HEK293 (cell line): ENCODE results near the gene SH3BP2.

Source experiments
- RBAK ChIP-seq: fragments of 450-650 bp; formaldehyde crosslinking; IDR thresholded peaks from 2 replicates; pipeline ENCODE4 v1.5.1; 2016; ENCODE audit warnings: missing biosample characterization, missing genetic modification characterization
- ZBTB7A ChIP-seq: fragments of 450-650 bp; formaldehyde crosslinking; IDR thresholded peaks from 2 replicates; pipeline ENCODE4 v1.5.1; 2016; ENCODE audit warnings: low read depth, missing biosample characterization, missing genetic modification characterization
- ZNF626 ChIP-seq: fragments of 450-650 bp; sonication (Bioruptor Pico); formaldehyde crosslinking; IDR thresholded peaks from 2 replicates; pipeline ENCODE4 v1.5.1; 2018; ENCODE audit warnings: missing biosample characterization, missing genetic modification characterization, inconsistent platforms
- TF ChIP-seq, protein P1 (sequence below): fragments of 450-650 bp; formaldehyde crosslinking; IDR thresholded peaks from 2 replicates; pipeline ENCODE4 v1.5.1; 2016; ENCODE audit warnings: missing biosample characterization, missing genetic modification characterization
- TF ChIP-seq, protein P2 (sequence below): fragments of 450-650 bp; formaldehyde crosslinking; IDR thresholded peaks from 2 replicates; pipeline ENCODE4 v1.5.0; 2017; ENCODE audit warnings: missing biosample characterization, missing genetic modification characterization, borderline replicate concordance

DNA sequence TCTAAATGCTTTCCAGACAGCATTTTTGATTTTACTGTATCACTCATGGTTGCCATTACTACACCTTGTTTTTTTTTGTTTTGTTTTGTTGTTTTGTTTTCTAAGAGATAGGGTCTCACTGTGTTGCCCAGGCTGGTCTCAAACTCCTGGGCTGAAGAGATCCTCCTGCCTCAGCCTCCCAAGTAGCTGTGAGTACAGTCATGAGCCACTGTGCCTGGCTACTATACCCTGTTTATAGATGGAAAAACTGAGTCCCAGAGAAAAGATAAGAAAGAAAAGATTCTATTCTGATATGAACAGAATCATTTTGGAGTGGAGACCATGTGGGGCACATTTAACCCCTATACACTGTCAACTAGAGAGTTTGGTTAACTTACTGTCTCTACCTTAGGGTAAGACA, 70.8 kb downstream of the SH3BP2 start:
- TF ChIP-seq, protein P1, sequence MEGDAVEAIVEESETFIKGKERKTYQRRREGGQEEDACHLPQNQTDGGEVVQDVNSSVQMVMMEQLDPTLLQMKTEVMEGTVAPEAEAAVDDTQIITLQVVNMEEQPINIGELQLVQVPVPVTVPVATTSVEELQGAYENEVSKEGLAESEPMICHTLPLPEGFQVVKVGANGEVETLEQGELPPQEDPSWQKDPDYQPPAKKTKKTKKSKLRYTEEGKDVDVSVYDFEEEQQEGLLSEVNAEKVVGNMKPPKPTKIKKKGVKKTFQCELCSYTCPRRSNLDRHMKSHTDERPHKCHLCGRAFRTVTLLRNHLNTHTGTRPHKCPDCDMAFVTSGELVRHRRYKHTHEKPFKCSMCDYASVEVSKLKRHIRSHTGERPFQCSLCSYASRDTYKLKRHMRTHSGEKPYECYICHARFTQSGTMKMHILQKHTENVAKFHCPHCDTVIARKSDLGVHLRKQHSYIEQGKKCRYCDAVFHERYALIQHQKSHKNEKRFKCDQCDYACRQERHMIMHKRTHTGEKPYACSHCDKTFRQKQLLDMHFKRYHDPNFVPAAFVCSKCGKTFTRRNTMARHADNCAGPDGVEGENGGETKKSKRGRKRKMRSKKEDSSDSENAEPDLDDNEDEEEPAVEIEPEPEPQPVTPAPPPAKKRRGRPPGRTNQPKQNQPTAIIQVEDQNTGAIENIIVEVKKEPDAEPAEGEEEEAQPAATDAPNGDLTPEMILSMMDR: no peak
- TF ChIP-seq ZNF626 (tag by site-specific recombination) (no peak), ZBTB7A (no peak), RBAK (tag by site-specific recombination) (no peak)
- TF ChIP-seq, protein P2, sequence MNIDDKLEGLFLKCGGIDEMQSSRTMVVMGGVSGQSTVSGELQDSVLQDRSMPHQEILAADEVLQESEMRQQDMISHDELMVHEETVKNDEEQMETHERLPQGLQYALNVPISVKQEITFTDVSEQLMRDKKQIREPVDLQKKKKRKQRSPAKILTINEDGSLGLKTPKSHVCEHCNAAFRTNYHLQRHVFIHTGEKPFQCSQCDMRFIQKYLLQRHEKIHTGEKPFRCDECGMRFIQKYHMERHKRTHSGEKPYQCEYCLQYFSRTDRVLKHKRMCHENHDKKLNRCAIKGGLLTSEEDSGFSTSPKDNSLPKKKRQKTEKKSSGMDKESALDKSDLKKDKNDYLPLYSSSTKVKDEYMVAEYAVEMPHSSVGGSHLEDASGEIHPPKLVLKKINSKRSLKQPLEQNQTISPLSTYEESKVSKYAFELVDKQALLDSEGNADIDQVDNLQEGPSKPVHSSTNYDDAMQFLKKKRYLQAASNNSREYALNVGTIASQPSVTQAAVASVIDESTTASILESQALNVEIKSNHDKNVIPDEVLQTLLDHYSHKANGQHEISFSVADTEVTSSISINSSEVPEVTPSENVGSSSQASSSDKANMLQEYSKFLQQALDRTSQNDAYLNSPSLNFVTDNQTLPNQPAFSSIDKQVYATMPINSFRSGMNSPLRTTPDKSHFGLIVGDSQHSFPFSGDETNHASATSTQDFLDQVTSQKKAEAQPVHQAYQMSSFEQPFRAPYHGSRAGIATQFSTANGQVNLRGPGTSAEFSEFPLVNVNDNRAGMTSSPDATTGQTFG (tag by site-specific recombination): no peak
